ENCODE measurements around the gene MIPOL1.

- TF ChIP-seq, protein P1, sequence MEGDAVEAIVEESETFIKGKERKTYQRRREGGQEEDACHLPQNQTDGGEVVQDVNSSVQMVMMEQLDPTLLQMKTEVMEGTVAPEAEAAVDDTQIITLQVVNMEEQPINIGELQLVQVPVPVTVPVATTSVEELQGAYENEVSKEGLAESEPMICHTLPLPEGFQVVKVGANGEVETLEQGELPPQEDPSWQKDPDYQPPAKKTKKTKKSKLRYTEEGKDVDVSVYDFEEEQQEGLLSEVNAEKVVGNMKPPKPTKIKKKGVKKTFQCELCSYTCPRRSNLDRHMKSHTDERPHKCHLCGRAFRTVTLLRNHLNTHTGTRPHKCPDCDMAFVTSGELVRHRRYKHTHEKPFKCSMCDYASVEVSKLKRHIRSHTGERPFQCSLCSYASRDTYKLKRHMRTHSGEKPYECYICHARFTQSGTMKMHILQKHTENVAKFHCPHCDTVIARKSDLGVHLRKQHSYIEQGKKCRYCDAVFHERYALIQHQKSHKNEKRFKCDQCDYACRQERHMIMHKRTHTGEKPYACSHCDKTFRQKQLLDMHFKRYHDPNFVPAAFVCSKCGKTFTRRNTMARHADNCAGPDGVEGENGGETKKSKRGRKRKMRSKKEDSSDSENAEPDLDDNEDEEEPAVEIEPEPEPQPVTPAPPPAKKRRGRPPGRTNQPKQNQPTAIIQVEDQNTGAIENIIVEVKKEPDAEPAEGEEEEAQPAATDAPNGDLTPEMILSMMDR (IDR thresholded peaks at IDR 0.05) = no peak
- TF ChIP-seq POLR2A (IDR thresholded peaks at IDR 0.05) = no peak
These were observed 59.8 kb downstream of the MIPOL1 start for GRCh38 chr14:37257501-37258070.
